NCI-H69 (cell line): ENCODE data around the gene GRHL1.
A peak's percentile ranks its signal among the peaks of the same experiment; 100 is the strongest.

Experiments used
- DNase-seq: peaks from one replicate; lab custom pipeline; 2025; lab: John Stamatoyannopoulos, UW

GRHL1 gene

DNA sequence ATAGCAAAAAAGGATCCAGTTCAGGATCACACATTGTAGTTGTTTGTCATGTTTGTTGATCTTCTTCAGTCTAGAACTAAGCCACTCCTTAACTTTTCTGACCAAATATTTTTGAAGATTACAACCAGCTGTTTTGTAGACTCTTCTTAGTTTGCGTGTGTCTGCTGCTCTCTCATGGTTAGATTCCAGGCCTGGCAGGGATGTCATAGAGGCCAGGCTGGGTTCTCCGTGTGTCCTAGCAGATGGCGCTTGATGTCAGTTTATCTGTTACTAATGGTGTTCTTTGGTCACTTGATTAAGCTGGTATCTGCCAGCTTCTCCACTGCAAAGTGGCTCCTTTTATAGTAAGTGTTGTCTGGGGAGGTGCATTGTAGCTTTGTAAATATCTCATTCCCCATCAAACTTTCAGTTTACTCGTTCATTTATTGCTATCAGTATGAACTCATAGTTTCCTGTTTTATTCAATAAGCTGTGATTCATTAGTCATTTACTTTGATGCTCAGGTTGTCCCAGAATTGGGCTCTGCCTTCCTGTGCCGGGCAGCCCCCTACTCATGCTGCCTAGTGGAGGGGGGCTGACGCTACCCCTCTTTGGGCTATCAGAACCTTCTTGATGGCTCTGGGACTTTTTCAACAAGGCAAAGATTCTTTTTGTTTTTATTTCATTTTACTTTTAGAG is 42.1 kb downstream of the GRHL1 start:
- DNase-seq = no peak

DNA sequence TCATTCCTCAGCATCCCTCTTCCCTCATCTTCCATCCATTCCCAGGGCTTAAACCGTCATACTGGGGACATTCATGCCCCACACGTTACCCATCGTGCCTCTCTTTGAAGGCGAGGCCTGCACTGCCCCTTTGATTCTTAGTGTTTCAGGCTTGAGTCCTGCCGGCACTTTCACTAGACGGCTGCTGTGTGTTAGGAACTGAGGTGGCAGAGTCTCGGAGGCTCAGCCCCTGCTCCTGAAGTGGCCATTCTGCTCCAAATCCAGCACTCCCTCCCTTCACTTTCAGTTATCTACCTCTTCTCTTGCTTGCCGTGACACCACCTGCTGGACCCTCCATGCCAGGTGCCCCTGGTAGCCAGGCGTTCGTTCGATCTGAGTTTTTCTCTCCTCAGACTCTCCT is 43.0 kb downstream of the GRHL1 start:
- DNase-seq = no peak

DNA sequence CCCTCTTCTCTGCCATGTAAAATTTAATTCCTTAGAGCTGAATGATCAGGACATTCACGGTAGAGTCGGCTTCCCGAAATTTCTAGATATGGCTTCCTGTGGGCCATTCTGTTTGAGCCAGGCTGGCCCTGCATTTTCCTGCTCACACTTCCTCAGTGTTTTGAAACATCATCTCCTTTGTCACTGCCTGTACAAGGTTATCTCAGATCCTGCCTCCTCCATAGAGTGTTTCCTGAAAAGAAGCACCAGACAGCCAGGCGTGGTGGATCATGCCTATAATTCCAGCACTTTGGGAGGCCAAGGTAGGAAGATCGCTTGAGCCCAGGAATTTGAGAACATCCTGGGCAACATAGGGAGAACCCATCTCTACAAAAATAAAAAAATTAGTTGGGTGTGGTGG is 43.6 kb downstream of the GRHL1 start:
- no peak for DNase-seq

DNA sequence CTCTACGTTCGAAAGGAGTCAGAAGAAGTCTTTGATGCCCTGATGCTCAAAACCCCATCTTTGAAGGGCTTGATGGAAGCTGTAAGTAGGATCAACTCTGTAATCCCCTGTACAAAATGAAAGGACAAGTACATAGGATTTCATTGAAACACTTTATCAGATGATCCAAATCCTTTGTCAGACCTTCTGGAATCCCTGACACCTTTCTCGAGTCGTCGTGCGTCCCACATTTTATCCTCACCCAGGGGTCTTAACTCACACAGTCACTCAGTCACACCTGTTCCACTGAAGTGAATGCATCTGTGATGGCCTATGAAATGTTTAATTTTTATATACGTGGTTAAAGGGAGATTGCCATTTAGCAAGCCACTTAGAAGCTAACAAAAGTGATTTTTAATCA is 44.8 kb downstream of the GRHL1 start:
- DNase-seq = no peak

DNA sequence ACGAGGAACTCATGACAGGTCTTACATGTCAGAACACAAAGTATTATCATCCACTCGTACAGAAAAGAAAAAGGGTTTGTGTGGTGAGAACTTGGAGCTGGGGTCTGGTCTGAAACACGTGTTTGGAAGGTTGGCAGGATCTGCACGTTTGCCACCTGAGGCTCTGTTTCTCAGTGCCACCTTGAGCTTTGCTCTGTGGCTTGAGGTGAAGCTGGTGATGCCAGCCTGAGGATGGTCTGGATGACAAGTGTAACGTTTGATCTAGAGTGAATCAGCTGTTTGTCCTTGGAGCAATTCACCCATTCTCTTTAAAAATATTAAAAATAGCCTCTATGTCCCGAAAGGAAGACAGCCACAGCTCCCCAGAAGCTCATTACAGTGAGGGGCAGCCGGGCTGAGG is 46.4 kb downstream of the GRHL1 start:
- DNase-seq = no peak

DNA sequence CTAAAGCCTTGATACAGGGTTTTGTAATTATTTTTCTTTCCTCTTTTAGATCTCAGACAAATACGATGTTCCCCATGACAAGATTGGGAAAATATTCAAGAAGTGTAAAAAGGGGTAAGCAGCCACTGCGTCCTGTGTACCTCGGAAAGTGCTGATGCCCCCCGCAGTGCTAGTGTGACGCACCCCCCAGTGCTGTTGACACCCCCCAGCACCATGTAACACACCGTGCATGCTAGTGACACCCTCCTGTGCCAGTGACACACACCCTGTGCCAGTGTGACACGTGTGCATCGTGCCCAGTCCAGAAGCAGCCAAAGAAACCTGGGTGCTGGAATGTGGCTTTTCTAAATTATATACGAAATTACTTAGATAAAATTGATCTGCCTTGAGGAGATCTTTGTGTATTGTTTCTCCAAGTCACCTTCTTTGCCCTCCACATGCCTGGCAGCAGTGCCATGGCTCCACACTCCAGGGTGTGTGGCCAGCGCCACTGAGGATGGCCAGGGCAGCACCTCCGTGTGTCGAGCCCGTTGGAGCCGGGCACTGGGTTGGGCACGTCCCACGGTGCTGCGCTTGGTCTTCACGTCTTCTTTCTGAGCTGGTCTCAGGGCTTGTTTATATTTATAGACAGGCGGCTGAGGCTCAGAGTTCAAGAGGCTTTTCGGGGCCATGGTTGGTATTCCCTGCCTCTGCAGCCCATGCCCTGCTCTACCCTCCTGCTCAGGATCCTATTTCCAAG is 47.6 kb downstream of the GRHL1 start:
- DNase-seq = no peak

DNA sequence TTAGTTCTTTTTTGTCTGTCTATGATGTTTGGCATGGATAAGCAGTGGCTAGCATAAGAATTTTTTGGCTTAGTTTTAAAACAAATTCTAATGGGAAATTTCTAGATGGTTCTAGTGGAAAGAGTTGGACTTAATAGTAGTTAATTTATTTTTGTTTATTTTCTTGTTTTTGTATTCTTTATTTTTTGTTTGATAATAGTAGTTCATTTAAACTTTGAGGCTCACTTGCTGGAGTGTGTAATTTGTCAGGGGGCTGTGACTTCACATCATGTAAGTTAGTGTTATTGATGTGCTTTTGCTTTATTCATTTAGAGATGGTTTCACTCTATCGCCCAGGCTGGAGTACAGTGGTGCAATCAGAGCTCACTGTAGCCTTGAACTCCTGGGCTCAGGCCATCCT is 48.2 kb downstream of the GRHL1 start:
- DNase-seq = no peak

DNA sequence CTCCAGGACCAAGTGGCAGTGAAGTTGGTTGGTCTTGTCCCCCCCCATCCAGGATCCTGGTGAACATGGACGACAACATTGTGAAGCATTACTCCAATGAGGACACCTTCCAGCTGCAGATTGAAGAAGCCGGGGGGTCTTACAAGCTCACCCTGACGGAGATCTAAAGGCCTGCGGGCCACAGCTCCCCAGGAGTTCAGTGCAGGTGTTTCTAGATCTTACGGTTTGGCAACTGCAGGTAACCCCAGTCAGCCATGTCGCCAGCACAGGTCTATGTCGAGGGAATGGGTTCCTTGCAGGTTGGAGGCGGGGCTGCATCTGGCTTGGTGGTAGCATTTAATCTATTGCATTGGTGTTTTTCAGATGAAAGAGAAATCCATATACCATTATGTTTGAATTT is 49.0 kb downstream of the GRHL1 start:
- no peak for DNase-seq

DNA sequence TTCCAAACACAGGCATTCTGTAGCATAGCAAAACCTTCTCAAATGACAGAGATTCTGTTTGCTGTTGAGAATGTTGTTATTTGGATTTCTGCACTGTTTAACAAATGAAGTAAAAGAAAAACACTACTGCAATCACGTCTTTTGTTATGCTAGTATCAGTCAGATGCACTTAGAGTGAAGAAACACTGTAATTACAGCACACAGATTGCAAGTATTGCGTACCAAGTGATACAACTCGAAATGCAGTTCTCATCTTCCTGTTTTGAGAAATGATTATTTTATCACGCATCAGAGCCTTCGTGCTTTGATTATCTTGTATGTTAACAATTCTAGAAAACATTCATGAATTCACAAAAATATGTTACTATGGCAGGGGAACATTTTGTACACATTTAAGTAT is 50.1 kb downstream of the GRHL1 start:
- DNase-seq = no peak

DNA sequence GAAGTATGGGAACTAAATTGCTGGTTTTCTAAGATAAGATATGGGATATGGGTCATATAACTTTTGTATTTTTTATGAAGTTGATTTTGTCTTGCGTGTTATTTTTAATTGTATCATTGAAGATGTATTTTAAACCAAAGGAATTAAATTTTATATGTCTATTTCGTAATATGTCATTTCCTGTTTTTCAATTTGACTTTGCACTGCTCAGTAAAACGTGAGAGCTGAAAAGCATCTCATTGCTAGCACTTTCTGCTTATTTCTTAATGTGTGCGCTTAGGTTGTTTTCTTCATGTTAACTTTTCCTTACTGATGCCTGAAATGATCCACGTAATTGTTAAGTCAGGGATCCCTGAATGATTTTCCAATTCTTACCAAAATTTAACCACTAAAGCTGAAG is 50.6 kb downstream of the GRHL1 start:
- DNase-seq = no peak

DNA sequence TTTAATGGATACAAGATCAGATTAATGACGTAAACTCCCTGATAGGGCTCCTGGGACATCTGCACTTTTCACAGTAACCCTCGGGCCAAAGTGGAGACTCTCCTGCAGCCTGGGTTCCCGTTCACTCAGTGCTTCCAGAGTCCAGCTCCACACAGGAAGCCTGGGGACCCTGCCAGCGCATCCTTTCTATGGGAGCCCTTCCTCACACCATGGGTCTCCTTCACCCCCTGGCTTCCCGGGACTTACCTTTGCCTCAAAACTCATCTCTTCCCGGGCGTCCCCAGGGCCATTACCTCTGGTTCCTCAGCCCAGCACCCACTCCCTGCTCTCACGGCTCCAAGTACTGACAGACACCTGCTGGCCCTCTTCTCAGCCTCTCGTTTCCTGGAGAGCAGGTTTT is 51.2 kb downstream of the GRHL1 start:
- DNase-seq = no peak

DNA sequence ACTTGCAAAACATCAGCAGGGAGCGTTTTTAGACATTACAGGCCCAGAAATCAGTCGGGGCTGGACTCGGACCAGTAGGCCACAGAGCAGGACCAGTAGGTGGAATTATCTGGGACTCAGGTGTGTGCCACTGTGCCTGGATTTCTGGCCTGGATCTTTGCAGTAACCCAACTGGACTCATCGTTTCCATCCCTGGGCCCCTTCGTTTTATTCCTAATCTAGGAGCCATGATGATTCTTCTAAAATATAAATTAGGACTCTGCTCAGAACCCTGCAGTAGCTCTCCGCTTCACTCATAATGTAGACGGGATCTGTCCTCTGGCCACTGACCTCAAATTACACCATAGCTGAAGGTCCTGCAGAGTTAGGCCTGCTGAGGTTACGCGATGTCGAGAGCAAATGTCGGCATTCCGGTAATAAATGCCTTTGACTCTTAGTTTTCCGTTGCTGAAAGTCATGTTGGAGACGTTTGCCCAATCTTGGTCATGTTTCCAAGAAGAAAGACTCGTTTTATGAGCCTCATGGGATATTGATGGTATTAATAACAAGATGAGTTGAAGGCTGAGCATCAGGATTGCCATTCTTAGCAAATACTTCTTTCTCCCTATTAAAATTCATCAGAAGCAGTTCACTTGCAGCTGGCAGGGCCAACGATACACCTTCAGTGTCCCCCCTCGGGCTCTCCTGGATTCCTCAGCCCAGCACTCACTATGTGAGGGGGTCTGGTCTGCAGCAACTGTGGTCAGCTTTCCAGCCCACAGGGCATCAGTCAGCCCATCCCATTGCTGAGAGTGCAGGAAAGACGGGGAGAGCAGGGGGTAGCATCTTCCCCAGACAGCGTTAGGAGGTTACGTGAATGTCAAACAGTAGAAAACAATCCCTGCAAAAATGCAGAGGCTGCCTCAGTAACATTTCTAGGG is 52.0 kb downstream of the GRHL1 start:
- DNase-seq = no peak

DNA sequence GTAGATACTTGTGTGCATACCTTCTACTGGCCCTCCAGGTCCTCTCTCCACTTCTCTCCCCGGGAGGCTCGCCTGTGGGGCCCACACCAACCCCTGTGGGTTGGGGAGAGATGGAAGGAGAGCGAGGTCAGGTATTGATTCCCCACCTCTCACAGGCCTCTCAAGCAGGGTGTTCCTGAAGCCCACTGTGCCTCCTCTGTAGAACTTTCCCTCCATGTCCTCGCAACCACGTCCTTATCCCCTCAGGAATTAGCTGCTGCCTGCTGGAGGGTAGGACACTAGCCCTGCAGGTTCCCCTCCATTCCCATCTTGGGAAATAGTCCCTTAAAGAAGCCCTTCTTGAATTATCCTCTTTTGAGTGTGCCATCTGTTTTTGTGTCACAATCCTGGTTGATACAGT is 52.9 kb downstream of the GRHL1 start:
- no peak for DNase-seq

DNA sequence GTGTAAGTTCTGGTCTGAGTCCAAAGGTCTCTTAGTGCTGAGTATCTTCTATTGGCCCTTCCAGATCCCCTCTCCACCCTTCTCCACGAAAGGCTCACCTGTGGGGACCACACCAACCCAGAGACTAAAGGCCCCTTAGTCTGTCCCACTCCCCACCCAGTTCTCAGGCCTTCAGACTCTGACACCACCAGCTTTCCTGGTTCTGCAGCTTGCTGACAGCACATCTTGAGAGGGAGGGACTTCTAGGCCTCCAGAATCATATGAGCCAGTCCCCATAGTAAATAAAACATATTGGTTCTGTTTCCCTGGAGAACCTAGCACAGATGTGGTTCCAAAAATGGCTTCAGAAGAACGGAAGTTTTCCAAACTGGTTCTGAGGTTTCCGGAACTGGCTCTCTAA is 53.3 kb downstream of the GRHL1 start:
- DNase-seq = no peak

DNA sequence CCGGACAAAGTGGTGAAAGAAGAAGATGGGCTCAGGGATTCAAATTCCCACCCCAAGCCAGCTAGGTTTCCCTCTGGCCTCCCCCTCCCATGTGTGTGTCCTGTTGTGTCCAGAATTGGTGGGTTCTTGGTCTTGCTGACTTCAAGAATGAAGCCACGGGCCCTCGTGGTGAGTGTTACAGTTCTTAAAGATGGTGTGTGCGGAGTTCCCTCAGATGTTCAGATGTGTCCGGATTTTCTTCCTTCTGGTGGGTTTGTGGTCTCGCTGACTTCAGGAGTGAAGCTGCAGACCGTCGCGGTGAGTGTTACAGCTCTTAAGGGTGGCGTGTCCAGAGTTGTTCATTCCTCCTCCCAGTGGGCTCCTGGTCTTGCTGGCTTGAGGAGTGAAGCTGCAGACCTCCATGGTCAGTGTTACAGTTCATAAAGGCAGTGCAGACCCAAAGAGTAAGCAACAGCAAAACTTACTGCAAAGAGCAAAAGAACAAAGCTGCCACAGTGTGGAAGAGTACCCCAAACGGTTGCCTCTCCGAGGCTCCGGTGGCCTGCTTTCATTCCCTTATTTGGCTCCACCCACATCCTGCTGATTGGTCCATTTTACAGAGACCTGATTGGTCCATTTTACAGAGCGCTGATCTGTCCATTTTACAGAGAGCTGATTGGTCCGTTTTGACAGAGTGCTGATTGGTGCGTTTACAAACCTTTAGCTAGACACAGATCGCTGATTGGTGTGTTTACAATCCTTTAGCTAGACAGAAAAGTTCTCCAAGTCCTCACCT is 54.2 kb downstream of the GRHL1 start:
- DNase-seq = peak; percentile 21

DNA sequence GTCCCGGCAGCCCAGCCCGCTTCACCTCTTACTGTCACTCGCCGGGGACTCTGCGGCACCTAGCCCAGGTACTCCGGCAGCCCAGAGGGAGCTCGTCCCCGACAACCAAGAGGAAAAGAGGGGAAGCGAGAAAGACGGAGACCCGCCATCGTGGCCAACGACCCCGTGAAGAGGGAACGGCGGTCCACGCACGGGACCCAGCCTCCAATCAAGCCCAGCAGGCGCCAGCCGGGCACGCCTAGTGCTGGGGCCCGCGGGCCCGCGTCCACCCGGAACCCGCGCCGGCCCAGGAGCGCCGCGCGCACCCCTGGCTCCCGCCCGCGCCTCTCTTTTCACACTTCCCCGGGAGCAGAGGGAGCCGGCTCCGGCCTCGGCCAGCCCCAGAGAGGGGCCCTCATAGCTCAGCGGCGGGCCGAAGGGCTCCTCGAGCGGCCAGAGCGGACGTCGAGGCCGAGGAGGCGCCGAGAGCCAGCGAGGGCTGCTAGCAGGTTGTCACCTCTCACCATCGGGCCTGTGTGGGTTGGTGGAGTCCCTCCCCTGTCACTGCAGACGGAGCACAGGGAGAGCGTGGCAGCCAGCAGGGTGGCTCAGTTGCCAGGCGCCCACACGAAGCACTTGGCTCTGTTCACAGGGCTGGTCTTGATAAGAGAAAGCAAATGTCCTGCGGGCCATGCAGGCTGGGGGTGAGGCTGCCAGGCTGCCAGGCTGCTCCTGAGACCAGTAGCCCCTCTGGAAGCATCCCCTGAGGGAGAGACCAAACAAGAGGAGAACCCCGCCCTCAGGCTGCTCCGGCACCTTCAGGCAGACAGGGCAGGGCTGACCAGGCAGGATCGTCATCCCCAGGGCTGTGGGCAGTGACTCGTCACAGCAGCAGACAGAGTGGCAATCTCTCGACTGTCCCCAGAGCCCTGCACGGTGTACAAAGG is 55.0 kb downstream of the GRHL1 start:
- DNase-seq = peak; percentile 80

DNA sequence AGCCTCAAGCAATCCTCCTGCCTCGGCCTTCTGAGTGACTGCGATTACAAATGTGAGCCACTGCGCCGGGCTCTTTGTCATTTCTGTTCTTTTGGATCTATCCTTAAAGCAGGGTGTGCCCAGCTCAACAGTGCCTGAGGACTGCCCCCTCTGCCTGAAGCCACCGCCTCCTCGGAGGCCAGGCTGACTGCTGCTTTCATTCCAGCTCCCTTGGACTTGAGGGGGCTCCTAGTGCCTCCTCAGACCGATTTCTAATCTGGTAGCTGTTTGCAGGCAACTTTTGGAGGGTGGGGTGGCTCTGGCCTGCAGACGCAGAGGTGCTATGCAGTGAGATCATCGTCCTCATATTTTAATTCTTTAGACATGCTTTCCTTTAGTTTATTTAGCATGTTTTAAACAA is 55.9 kb downstream of the GRHL1 start:
- no peak for DNase-seq

DNA sequence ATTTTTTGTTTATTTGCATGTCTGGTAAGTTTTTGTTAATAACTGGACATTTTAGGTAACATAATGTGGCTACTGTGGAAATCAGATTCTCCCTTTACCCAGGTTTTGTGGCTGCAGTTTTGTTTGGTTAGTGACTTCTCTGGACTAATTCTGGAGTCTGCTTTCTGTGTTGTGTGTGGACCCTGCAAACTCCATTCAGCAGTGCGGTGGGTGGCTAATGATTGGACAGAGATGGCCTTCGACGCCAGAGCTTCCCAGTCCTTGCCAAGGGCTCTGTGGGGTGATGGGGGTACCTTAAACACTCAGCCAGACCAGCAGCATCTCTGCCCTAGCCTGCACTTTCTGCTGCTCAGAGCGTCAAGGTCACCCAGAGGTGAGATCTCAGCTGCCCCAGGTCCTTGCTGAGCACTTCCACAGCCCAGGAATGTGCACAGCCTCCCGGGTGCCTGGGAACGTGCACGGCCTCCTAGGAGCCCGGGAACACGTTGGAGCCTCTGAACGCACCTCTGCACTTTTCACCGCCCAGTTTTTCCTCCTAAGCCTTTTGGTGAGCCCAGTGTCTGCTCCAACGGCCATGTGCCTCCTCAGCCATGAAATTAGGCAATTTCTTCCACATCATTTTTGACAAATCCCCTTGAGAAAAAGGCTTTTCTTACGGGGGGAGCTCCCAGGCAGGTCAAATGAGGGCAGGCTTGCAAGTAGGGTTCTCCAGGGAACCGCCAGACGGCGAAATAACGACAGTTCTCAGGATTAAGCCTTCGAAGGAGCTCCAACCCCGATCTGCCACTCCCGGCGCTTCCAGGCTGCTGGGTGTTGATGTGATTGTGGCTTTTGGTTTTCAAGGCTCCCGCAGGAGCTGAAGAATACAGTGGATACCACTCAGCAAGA is 56.7 kb downstream of the GRHL1 start:
- no peak for DNase-seq

DNA sequence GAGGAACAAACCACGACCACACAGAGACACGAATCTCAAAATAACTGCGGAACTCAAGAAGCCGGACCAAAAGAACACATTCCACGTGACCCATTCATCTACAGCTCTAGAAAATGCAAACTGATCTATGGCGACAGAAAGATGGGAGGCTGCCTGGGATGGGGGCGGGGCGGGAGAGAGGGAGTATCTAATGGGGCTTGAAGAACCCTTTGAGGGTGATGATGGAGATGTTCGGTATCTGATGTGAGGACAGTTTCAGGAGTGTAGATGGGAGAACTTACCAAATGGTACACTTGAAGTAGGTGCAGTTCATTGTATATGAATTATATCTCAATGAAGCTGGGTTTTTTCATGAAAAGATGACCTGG is 57.3 kb downstream of the GRHL1 start:
- no peak for DNase-seq

DNA sequence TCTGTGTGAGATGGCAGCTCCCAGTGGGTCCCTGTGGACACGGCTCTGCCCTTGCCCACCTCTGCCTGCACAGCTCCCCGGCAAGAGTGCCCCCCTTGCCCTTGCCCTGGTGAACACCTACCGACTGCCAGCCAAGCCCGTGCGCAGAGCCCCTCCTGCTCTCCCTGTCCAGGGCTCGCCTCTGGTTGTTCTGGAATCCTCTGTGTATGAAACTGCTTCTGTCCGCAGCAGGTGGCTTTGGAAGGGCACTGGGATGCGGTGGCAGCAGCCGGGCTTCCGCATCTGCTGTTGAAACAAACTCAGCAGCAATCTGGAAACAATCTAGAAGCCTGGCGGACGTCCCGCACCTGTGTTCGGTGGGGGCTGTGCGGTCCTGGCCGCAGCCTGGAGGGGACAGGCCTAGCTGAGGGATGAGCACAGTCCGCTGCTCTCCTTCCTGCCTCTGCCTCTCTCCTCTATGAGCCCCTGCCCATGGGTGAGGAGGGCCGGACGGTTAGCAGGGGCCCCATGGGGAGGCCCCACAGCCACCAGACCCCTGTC is 57.8 kb downstream of the GRHL1 start:
- DNase-seq = no peak
